Subcutaneous abdominal adipose tissue (tissue), 5 donors: Measurements from ENCODE around the gene ALG9.
"Not testable (repeated sequence)": the region's sequence is repeated elsewhere in the genome, so short reads cannot be mapped to it uniquely, and the experiment has no call there.

Experiments used
- H3K27ac ChIP-seq: one replicate; pipeline ENCODE4 v1.7.0; 2013; ENCODE audit warnings: low read depth, mild to moderate bottlenecking, inconsistent platforms, low read length, moderate library complexity
- H3K27me3 ChIP-seq, 5 donors: one replicate each; pipeline ENCODE4 v1.7.0; 2013; ENCODE audit warnings: low read length in 5 of 5, inconsistent platforms in 1 of 5; ENCODE audit not compliant: control insufficient read depth in 5 of 5, insufficient read depth in 4 of 5
- H3K36me3 ChIP-seq, 5 donors: one replicate each; pipeline ENCODE4 v1.7.0; 2013; ENCODE audit warnings: low read length in 5 of 5; ENCODE audit not compliant: control insufficient read depth in 5 of 5, insufficient read depth in 5 of 5
- H3K4me1 ChIP-seq, 5 donors: one replicate each; pipeline ENCODE4 v1.7.0; 2013; ENCODE audit warnings: low read length in 5 of 5, mild to moderate bottlenecking in 3 of 5, moderate library complexity in 1 of 5; ENCODE audit not compliant: control insufficient read depth in 5 of 5, insufficient read depth in 5 of 5
- H3K4me3 ChIP-seq, 5 donors: one replicate each; pipeline ENCODE4 v1.7.0; 2013; ENCODE audit warnings: low read length in 5 of 5, low read depth in 1 of 5
- H3K9ac ChIP-seq, 5 donors: one replicate each; pipeline ENCODE4 v1.7.0; 2013; ENCODE audit warnings: low read length in 5 of 5, mild to moderate bottlenecking in 4 of 5, moderate library complexity in 3 of 5
- H3K9me3 ChIP-seq, 5 donors: one replicate each; pipeline ENCODE4 v1.7.0; 2013; ENCODE audit warnings: low read length in 5 of 5; ENCODE audit not compliant: control insufficient read depth in 5 of 5
- donor health status: healthy.
- donor health status: healthy.
- donor health status: healthy.
- donor health status: healthy.
- donor health status: healthy.

The ALG9 gene

DNA sequence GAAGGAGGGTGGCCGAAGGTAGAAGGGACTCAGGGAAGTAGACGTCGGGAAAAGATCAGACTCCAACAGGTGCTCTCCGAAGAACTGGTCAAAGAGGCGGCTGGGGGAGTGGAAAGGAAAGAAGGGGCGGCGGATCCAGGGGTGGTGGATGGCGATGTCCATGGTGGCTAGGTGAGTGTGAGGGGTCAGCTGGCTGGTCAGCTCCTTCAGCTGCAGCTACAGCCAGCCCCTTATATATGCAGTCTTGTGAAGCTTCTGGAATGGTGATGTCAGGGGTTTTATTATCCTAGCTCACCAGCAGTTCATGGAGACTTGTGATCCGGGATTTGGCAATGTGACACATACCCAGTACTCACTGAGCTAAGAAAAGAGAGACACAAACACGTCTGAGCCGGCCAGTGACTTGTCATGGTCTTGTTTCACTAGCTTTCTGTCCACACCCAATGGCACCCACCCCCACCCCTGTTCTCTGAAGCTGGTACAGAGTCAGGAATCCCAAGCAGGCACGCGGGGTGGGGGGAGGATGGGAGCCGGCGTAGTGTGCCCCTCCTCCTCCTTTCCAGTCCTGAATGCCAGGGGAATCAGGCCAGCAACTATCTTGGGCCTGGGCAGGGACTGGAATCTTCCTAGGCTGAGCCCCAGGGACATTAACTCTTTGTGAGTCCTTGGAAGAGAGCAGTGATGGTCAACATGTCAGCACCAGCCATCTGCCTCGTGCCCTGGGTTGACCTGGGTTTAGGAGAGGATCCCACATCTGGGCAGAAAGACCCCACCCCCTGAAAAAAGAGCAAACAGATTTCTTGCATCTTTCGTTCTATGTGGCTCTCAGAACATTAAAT is 40.4 kb upstream of the ALG9 start, which contains the start of gene CRYAB:
CRYAB (minus strand) TSS at position 208 of the 839 bp plus-strand sequence; CDS start at position 162, 46 bp downstream.
- H3K9ac ChIP-seq, result peak within 1 kb of the TSS; percentile 68 to 96 (median 81)

DNA sequence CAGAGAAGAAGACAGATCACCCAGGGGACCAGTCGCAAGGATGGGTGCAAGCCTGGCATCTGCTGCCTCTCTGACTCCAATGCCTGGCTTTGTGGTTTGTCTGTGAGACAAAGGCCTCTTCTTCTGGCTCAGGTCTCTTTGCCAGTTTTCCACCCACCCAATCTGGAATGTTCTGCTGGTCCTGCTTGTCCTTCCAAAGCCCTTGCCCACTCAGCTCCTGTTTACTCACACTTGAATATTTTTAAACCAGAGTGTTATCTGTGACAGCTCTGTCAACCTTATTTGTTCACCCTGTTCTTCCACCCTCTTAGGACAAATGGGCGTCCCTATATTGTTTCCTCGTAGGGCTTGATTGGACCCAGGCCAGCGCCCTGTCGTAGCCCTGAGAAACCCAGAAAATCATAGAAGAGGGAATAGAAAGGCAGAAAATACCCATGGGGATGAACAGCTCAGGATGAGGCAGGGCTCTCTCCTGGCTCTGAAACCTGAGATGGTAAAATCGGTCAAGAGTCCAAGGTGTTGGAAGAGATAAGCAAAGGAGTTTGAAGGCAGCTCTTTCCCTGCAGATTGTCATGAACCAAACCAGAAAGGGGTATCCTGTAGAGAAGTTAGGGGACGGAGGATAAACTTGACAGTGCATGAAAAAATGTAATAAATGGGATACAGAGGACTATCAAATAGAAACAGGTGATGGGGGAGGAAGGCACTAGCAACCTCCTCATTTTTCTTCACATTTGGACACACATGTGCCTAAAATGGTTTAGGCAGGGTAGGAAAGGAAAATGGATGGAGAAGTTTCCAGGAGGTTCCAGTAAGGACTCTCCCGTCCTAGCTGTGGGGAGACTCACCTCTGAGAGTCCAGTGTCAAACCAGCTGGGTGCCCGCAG is 39.5 kb upstream of the ALG9 start:
- H3K4me1 ChIP-seq, result peaks cover 11 to 68% (median 60%) of the 10 kb centered on the region in 5 donors
- H3K36me3 ChIP-seq, result peaks cover 8 to 22% (median 15%) of the 10 kb centered on the region in 5 donors
- H3K9me3 ChIP-seq, result no peaks in the 10 kb centered on the region
- peaks cover 0 to 5% (median 0%) of the 10 kb centered on the region in 5 donors for H3K27me3 ChIP-seq
- peak overlapping the region; percentile 96 for H3K27ac ChIP-seq
- peak overlapping the region; percentile 62 to 87 (median 76) for H3K4me3 ChIP-seq
- peak overlapping the region; percentile 60 to 96 (median 81) for H3K9ac ChIP-seq

More for the DNA sequence above, 40.4 kb upstream of the ALG9 start, which contains the start of gene CRYAB:
- Histone ChIP-seq H3K4me3 (peak within 1 kb of the TSS; percentile 62 to 87 (median 76)), H3K27ac (peak within 1 kb of the TSS; percentile 96), H3K4me1 (peaks cover 11 to 68% (median 64%) of the 10 kb centered on the region in 5 donors), H3K27me3 (peaks cover 0 to 5% (median 0%) of the 10 kb centered on the region in 5 donors), H3K36me3 (peaks cover 8 to 22% (median 15%) of the 10 kb centered on the region in 5 donors), H3K9me3 (no peaks in the 10 kb centered on the region)

DNA sequence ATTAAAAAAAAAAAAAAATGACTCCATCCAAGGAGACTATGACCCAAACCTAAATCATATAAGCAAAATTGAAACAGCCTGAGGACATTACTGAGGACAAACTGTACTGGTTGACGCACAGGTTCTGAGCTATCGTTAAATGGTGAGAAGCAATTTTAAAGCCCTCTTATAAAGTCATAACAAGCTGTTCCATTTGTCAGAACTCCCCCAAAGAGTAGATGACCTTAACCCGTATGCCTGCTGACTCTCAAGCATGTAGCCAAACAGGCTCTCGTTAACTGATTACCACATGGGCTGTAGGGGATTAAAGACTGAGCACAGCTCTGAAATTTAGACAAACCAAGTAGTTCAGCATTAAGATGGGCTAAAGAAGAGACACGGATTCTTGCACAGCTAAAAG is 38.0 kb upstream of the ALG9 start:
- Histone ChIP-seq H3K36me3 (peaks cover 8 to 22% (median 15%) of the 10 kb centered on the region in 5 donors), H3K4me1 (peaks cover 10 to 62% (median 53%) of the 10 kb centered on the region in 5 donors), H3K27me3 (peaks cover 0 to 5% (median 0%) of the 10 kb centered on the region in 5 donors), H3K4me3 (peak overlapping the region; percentile 62 to 87 (median 76)), H3K9ac (peak overlapping the region; percentile 60 to 96 (median 81)), H3K27ac (peak overlapping the region; percentile 96), H3K9me3 (no peaks in the 10 kb centered on the region)

DNA sequence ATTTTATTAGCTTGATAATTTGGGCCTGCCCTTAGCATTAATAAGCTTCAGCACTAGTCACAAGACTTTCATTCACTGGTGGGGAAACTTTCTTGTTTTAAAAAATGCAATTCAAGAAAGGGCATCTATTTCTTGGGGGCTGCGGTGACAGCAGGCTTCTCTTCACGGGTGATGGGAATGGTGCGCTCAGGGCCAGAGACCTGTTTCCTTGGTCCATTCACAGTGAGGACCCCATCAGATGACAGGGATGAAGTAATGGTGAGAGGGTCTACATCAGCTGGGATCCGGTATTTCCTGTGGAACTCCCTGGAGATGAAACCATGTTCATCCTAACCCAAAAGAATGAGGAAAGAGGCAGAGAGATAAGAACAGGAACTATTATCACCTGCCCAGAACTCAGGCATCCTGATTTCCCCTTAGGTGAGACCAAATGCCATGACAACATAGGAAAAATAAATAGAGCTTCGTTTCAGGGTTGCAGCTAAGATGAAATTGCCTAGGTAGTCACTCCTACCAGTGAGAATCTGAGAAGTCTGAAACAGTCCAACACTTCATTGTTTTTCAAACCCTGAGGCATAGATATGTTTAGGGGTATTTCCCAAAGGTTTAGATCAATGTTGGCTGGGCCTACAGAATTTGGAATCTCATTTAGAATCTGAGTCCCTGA is 37.4 kb upstream of the ALG9 start:
- Histone ChIP-seq H3K27ac (peak overlapping the region; percentile 96), H3K36me3 (peaks cover 8 to 22% (median 15%) of the 10 kb centered on the region in 5 donors), H3K4me3 (peak overlapping the region in 4 of 5 donors; percentile 70 to 87 (median 80)), H3K27me3 (peaks cover 0 to 5% (median 0%) of the 10 kb centered on the region in 5 donors), H3K9me3 (no peaks in the 10 kb centered on the region), H3K4me1 (peaks cover 7 to 56% (median 47%) of the 10 kb centered on the region in 5 donors), H3K9ac (peak overlapping the region in 3 of 5 donors; percentile 11 to 85 (median 81))

DNA sequence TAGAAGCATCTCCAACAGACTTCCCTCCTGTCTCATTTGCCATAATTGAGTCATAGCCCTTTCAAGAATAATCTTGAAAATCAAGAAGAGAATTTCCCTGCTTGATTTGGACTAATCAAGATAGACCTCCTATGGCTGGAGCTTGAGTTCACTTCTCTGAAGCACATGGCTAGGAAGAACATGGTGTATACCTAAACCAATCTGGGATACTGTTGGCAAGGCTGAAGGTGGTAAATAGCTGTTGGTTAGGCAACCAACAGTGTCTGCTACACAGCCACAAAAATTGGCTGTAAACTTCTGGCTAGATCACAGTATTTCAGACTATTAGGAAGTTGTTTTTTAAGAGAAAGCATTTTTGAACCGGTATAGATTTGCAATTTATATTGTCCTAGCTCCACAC is 35.3 kb upstream of the ALG9 start:
- Histone ChIP-seq H3K9ac (no peak overlapping the region), H3K27me3 (no peaks in the 10 kb centered on the region), H3K9me3 (no peaks in the 10 kb centered on the region), H3K4me3 (no peak overlapping the region), H3K27ac (peak overlapping the region; percentile 47), H3K4me1 (peaks cover 3 to 43% (median 31%) of the 10 kb centered on the region in 5 donors), H3K36me3 (peaks cover 8 to 22% (median 15%) of the 10 kb centered on the region in 5 donors)

DNA sequence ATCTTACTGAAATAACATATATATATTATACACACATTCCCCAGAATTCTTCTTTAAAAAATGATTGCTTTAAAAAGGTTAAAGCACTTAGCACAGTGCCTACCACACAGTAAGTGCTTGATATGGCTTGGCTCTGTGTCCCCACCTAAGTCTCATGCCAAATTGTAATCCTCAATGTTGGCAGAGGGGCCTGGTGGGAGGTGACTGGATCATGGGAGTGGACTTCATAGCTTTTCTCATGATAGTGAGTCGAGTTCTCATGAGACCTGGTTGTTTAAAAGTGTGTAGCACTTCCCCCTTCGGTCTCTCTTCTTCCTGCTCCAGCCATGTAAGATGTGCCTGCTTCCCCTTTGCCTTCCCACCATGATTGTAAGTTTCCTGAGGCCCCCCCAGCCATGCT is 34.0 kb upstream of the ALG9 start:
- peak overlapping the region; percentile 47 for H3K27ac ChIP-seq

DNA sequence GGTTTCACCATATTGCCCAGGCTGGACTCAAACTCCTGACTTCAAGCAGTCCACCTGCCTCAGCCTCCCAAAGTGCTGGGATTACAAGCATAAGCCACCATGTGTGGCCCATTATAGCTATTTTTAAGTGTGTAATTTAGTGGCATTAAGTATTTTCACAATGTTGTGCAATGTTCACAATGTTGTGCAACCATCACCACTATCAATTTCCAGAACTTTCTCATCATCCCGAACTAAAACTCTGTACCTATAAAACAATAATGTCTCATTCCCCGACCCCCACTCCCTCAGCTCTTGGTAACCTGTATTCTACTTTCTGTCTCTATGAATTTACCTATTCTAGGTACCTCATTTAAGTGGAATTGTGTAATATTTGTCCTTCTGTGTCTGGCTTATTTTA is 15.5 kb upstream of the ALG9 start:
- H3K27me3 ChIP-seq, result no peaks in the 10 kb centered on the region
- H3K36me3 ChIP-seq, result no peaks in the 10 kb centered on the region
- no peak overlapping the region for H3K27ac ChIP-seq
- no peaks in the 10 kb centered on the region for H3K9me3 ChIP-seq
- no peak overlapping the region for H3K4me3 ChIP-seq
- H3K4me1 ChIP-seq, result no peaks in the 10 kb centered on the region
- no peak overlapping the region for H3K9ac ChIP-seq

More for the DNA sequence above, 34.0 kb upstream of the ALG9 start:
- H3K36me3 ChIP-seq, result peaks cover 8 to 22% (median 13%) of the 10 kb centered on the region in 5 donors
- H3K27me3 ChIP-seq, result no peaks in the 10 kb centered on the region
- H3K4me1 ChIP-seq, result peaks cover 2 to 31% (median 19%) of the 10 kb centered on the region in 5 donors
- no peaks in the 10 kb centered on the region for H3K9me3 ChIP-seq
- H3K4me3 ChIP-seq, result no peak overlapping the region
- no peak overlapping the region for H3K9ac ChIP-seq

DNA sequence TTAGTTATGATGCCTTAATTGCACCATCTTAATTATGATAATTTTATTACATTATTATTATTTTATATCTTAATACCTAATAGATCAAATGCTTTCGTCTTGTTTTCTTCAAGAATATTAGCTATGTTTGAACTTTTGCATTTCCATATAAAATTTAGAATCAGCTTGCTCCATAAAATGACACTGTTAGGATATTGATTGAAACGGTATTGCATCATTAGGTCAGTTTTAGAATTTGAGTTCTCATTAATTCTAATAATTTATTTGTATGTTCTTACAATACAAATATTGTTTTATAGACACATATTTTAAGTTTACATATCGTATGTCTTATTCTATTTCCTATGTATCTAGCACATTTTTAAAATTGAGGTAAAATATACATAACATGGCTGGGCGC is 14.7 kb upstream of the ALG9 start:
- no peak overlapping the region for H3K27ac ChIP-seq
- H3K4me1 ChIP-seq, result no peaks in the 10 kb centered on the region
- H3K9ac ChIP-seq, result no peak overlapping the region
- no peaks in the 10 kb centered on the region for H3K27me3 ChIP-seq
- H3K4me3 ChIP-seq, result no peak overlapping the region
- H3K9me3 ChIP-seq, result no peaks in the 10 kb centered on the region
- no peaks in the 10 kb centered on the region for H3K36me3 ChIP-seq

DNA sequence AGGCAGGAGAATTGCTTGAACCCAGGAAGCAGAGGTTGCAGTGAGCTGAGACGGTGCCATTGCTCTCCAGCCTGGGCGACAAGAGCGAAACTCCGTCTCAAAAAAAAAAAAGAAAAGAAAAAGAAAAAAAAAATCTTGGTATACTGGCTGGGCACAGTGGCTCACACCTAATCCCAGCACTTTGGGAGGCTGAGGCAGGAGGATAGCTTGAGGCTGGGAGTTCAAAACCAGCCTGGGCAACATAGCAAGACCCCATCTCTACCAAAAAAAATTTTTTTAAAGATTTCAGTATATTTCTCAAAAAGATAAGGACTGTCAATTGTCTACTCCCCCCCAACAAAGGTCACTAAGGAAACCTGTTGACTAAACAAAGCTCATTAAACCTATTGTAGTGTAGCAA is 13.7 kb upstream of the ALG9 start:
- H3K27ac ChIP-seq, H3K36me3 ChIP-seq, H3K9ac ChIP-seq, H3K4me1 ChIP-seq, H3K4me3 ChIP-seq, H3K9me3 ChIP-seq, H3K27me3 ChIP-seq: not testable (repeated sequence)
